HuH-7.5 (cell line): Measurements from ENCODE around the gene CCDC89.

Experiments
- DNase-seq: peaks from one replicate; pipeline ENCODE4 v3.0.0; 2011; ENCODE audit warnings: low spot score

The CCDC89 gene

DNA sequence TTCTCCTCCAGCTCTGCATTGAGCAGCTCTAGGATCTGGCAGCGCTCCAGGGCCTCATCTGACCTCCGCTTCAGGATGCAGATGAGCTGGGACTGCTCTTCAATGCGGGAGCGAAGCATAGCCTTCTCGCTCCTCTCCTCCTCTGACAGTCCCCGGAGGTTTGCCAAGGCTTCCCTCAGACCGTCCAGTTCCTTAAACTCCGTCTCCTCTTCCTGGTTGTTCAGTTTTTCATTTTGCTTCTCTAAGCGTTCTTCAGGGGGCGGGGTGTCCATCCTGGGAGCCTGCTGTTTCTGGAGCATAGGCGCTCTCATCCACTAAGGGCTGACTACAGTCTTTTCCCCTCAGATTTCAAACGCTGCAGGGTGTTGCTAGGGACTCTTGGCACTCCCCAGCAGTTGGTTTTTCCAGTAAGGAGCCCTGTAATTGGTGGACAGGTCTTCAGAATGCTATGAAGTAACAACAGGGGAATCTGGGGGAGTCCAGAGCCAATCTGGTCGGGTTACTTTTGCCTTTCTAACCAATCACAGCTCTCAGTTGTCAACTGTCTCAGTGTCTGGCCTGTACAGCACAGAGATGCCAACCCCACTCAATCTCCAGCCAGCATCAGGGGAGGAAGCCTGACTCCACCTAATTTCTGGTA lies at the start of gene CCDC89:
Gene CCDC89, minus strand, starts transcription at position 376 of the 640 bp plus-strand sequence. Its CDS starts 65 bp downstream, at position 311.
- no peak for DNase-seq

DNA sequence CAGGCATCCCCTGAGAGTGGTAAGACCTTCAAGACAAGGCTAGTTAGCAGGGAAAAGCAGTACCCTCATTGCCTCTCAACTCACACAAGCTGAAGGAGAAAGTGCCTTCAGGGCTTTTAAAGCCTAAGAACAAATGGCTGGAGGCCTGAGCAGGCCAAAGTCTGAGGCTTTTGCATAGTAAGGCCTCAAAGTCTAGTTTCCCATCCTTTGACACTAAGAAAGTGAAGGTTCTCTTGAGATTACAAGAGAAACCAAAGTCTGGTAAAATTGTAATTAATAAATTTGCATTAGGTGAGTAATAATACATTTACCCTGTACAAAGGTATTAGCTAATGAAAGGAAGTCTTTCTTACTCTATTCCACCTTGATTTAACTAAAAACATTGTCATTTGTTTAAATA lies 47.0 kb upstream of the CCDC89 start:
- DNase-seq = no peak

DNA sequence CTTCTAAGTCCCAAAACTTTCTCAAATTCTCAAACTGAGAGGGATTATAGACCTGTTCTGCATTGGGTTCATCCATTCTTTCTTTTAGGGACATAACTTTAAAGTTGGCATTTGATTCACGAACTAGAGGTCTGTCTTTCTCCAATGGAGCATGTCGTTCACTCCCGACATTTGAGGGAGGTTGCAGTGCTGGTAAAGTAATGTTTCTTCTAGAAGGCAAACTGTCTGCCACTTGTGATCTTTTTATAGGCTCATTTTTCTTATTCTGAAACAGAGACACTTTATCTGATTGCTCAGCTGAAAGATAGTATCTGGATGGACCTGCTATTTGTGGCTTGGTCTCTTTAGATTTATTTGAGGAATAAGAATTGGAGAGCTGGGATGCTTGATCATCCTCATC lies 40.4 kb upstream of the CCDC89 start:
- DNase-seq = no peak

DNA sequence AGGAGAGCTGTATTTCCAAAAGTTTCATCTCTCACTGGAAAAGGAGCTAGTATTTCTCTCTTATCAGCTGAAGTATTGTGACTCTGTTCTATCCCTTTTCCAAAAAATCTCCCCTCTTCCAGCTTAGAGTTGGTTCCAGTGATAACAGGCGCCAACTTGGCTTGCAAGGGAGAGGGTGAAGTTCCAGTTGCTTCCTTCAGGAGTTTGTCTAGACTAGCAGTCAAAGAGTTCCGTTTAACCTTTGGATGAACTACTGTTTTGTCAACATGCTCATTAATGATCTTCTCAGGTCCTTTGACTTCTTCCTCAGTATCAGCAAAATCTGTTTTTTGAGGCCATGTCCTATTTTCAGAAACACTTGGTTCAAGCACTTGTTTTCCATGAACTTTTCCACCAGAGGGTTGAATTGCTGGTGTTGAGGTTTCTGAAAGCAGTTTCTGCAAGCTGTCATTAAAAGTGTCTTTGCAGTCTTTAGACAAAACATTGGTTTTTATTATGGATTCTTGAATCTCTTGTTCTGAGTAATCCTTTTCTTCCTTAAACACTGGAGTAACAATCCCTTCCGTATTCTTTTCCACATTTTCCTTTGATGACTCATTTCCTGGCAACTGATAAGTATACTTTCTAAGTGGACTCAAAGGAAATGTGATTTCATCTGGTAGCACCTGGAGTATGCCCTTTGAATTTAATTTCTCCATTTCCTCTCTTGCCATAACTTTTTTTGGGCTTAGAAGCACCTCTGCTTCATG lies 39.7 kb upstream of the CCDC89 start:
- DNase-seq = no peak

DNA sequence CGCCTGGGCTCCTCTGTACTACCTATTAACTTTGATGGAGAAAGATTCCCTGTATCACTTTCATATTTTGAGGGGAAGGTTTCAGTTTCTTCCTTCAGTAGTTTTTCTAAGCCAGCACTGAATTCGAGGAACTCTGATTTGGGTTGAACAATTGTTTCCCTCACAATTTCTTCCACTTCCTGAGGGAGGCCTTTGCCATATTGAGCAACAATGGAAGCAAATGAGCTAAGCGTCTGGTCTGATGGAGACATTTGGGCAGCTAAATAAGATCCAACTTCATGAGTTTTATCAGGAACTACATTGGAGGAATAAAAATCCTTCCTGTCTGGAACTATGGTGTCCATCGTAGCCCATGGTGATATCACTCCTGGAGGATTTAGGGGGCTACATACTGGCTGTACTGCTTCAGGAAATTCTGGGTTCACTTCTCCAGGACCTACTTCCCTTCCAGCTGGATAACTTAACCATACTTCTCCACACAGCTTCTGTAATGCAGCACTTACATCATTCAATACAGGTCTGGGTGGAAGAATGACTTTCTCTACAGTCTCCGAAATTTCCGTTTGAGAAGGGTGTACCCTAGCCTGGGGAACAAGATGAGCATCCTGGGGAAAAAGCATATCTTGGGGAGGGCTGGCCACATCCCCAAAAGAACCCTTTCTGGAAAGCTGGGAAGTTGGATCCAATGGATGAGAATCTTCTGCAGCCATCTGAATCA lies 38.9 kb upstream of the CCDC89 start:
- no peak for DNase-seq

DNA sequence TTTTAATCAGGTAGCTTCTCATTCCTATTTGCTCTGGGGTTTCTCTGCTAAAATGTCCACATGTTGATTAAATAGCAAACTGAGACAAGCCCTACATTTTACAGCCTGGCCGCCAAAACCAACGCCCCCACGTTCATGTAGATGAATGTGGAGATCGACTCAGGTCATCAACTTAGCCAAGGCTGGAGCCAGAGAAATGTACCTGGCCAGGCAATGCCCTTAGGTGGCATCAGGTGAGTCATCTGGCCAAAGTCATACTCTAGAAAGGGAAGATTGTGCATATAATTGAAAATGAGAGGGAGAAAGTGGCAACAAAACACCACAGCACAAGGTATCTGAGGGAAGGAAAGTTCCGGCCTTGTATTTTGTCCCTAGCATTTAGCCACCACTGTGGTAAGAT lies 37.1 kb upstream of the CCDC89 start:
- DNase-seq = no peak

DNA sequence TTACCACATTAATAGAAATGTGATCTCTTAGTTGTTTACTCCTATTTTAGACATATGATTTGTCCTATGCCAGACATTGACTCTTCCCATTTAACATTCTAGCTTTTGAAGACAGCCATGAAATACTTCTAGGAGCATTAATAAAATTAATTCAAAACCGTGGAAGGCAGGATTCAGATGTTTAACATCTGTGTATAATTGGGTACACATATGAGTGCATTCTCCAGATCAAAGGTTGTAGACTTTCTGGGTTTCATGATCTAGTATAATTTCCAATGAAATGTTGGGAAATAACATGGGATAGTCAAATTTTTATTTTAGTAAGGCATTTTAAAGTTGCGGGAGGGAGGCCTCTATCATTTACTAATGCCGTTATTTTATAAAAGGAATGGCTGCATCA lies 35.2 kb upstream of the CCDC89 start:
- DNase-seq = no peak

DNA sequence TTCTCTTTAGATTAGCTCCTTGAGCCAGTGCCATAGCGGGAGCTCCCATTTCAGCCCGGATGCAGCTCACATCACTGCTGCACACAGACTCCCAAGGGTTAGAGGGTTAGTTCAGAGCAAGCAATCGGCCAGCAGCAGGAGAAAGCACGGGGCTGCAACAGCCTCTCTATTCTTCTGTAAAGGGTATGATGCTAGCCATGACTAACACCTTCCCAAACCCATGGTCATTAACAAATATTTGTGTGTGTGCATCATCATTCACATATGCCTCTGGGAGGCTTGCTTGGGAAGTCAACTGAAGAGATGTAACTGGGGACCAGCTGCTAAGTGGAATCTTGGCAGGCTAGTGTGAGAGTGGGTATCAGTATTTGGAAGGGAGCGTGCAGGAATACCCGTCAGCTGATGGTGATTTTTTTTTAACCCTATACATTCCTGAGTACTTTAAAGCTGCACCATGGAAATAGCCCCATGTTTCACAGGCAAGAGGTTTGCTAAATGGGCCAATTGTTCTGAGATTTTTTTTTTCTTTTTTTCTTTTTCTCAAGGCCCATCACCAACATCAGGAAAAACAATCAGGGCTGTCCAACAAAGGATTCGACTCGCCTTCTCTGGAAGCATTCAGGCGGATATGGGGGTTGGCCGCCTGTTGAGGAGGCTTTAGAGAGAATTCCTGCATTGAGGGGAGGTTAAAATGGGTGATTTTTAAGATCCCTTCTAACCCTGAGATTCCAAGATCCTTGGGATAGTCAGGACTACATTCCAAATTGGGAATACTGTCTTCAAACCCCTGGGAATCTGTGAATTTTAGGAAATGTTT lies 33.2 kb upstream of the CCDC89 start:
- DNase-seq = no peak

DNA sequence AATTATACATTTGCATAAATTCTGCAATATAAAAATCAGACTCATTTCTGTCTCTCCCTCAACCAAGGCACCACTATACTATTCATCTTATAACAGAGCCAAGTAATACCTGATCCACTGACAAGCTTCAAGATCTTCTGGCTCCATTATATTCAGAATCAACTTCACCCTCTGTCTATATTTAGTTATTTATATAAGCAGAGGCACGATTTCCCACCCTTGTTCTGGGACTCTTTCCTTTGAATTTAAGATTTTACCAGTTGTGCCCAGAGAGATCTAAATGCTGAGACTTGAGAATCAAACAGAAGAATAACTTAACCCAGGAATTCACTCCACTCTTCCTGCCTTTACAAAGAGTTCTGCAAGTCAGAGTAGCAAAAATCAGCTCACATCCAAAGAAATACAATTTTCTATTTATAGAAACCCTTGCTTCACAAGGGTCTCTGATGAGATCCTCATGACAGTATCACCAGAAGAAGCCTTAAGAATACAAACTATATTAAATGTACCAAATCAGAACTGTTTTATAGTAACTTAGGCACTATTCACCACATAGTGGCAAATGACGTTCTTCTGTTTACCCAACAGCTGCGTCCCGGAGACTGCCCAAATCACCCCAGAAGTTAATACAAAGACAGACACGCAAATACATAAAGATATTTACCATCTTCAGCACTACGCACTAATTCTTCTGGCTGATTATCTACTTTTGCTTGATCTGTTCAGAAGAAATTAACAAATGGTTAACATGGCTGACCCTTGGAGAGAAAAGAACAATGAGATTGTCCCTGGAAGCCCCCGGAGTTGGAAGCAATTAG lies 32.3 kb upstream of the CCDC89 start:
- DNase-seq = no peak

DNA sequence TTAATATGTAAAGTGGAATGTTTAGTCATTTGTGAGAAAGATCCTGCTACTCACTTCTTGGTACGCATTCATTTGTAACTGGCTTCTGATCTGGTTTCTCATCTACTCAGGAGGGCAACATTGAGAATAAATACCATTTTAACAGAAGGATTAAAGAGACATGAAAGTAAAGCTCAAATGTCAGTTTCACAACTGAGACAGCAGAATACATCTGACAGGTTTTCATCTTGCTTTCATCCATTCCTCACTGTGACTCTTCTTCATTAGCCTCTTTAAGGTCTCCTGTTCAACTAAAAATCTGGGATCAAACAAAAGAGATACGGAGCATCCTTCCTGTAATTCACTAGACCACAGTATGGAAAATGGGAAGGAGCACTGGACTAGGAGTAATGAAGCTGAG lies 31.4 kb upstream of the CCDC89 start:
- DNase-seq = no peak

DNA sequence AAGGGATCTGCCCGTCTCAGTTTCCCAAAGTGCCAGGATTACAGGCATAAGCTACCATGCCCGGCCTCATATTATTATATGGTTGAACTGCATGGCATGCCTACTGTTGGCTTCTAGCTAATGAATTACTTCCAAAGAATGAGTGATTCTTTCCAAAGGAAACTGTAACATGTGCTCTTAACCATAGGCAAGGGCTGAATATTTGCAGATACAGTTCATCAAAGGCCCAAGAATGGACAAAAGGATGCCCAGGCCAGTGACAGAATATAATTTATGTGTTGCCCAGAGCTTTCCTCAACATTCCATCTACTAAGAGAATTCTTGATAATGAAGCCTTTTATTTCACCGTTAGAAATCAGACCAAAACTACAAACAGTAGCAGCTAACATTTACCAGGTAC lies 27.0 kb upstream of the CCDC89 start:
- no peak for DNase-seq

DNA sequence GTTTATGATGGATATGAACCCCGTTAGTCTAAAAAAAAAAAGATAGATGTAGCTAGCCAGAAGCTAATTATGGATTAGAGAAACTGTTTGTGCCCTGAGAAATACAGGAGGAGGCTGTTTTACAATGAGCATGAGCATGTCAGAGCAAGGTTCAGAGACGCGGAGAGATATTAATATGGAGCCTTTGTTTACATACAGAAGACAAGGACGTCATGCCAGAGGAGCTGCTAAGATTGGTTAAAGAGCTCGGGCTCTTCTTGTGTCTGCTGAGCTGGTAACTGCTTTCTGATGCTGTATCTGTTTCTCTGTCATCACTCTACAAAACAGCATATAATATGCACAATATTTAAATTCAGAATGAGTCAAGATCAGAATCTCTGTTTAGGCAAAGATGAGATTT lies 24.9 kb upstream of the CCDC89 start:
- DNase-seq = no peak

DNA sequence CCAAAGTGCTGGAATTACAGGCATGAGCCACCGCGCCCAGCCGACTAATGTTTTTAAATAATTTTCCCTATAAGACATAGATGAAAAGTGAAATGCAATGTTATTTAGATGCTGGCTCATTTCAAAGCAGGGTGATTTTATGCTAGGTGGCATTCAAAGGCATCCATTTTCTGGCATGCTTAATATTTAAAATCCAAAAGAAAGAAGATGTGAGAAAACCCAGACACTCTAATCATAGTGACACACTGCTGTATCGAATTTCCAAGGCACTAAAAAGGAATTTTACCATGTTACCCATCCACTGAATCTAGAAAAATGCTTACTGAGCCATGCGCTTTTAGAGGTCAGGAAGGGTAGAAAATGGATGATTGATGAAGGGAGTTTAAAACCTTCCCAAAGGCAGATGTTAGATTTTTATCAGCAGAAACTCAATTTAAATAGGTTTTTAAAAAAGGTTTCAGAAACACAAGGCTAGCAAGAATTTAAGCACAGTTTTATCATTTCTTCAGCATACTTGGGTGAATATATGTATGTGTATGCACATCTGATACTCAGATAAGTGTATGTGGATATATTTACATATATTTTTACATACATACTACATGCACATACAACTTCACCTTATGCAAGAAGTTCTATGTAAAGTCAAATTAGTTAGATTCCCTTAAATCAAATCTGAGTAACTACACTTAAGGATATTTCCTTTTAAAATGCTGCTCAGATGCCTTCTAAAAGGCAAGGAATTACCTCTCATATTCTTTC lies 24.1 kb upstream of the CCDC89 start:
- DNase-seq = no peak

DNA sequence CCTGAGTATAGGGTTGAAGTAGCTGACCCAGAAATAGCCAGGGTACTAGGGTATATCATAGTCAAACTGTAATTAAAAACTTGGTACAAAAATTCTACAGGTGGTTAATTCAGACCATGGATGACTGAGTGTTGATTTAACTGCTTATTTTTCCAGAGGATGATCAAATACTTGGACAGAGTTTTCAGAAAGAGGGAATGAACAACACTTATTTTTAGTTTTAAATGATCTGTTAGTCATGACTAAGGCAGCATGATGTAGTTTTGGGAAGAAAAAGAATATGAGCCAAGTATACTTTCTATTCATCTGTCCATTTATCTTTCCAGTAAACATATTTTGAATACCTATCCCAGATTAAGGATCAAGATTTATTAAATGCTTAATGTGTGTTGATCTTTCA lies 19.8 kb upstream of the CCDC89 start:
- no peak for DNase-seq

DNA sequence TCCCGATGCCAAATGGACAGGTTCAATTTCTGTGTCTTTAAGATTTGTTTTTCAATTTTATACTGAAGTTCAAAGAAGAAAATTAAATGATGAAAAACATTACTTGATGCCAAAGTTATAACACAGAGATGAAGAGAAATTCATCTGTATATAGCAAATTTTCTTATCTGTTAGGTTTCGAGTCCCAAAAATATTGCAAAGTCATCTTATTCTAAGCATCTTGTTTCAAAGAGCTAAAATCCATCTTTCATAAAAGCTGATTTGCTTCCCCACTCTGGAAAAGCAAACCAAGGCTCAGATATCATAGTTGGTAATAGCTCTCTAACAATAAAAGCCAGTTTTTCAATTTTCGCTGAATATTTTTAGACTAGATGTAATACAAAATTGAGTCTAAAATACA lies 19.0 kb upstream of the CCDC89 start:
- DNase-seq = no peak

DNA sequence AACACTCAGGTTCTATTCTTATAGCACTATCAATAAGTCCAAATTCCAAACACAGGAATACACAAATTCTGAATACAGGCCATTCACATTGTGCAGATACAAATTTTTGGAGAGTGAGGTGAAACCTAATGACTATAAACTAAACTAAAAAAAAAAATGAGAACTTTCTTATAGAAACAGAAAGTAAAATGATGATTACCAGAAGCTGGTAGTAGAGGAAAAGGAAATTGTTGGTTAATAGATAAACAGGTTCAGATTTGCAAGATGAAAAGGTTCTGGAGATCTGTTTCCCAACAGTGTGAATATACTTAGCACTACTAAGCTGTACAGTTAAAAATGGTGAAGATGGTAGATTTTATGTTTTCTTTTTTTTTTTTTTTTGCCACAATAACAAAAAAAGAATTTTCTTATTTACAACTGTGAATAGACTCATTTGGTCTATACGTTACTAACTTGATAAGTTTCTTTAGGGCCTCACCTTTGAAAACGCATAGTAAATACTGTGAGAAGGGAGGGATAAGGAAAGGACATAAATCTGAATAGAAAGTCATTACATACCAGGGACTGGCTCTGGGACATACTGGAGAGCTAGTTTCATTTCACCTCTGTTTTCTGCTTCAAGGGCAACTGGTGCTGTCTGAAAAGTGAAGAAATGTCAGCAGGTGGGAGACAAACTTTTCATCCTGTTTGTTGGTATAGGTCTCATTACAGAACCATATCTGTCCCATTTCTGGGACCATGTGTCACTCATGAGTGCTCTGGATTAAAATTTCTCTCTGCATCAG lies 14.2 kb upstream of the CCDC89 start:
- DNase-seq = no peak

DNA sequence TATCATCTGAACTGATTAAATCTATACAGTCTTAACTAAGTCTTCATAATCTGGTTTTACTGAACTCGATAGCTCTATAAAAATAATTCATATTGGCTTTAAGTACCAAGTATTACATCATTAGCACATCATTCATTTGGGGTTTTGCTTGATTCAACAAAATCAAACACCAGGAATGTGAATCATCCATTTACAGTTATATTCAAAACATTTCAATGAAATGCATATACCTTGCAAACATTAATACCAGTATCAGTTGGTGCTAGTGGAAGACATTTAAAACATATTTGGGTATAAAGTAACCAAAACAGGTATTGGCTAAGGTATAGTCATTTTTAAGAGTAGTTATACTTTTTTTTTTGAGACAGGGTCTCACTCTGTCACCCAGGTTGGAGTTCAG lies 12.2 kb upstream of the CCDC89 start:
- no peak for DNase-seq

DNA sequence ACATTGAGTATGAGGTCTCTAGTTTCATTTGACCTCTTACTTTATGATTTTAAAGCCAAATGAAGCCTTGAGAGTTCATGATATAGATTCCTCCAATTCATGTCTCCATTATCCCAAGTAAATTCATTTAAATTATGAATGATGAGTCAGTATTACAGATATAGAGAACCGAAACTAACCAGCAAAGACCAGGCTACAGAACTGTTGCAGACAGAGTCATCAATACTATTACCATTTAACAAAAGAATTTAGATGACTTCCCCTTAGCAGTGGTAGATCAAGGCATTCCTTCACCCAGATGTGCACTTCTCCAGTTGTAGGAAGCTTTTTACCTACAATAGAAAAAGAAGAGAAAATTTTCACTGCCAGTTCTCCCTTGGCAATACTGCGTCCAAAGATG lies 11.8 kb upstream of the CCDC89 start:
- no peak for DNase-seq

DNA sequence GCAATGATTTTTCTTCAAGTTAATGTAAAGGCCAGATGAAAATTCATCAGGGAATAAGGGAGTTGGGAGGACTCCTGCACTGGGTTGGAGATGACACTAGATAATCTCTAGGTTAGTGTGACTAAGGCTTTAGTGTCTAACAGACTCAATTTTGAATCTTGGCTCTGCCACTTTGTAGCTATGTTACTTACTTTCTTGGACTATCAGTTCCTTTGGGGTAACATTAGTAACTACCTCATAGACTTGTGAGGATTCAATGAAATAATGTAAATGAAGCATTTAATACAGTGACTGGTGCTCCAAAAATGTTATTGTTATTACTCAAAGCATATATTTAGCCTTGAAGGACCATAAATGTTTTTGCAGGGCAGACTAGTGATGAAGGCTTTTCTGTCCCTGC lies 9.6 kb upstream of the CCDC89 start:
- no peak for DNase-seq

DNA sequence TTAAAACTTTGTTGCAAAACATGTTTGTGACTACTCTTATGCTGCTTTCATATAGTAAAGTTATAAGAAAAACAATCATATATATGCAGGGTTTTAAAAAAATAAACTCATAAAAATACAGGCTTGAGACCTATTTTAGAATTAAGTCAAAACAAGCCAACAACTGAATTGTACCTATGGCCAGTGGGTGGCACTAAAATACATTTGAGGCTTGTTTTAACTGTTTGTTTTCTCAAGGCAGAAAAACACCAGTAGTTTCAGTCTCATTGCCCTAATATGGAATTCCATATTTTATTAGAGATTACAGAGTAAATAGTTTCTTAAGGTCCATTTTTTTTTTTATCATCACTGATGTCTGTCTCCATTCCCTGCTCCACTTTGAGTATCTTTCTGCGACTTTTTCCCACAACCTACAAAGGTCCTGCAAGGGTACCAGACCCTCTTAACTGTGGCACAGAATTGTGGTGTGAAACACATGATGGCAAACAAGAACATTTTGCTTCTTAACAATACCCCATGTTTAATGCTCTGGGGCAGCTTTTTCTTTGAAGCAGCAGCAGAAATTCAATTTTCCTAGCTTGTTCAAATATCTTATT lies 8.5 kb upstream of the CCDC89 start:
- DNase-seq = no peak
